Prostate gland (tissue), 2 donors: ENCODE measurements around the gene EIPR1. TPM values are rescaled to one million over a fixed set of nuclear protein-coding genes. Genes with fewer than 3 reads are reported as not detected.

Source experiments
- DNase-seq: peaks from one replicate; pipeline ENCODE4 v3.0.0-alpha.2; 2019; ENCODE audit warnings: low spot score
- H3K27ac ChIP-seq, 2 donors: fragments of 200-600 bp; sonication (generic); 2 replicates each; pipeline ENCODE4 v1.5.1; 2017 to 2019
- H3K27me3 ChIP-seq: fragments of 200-600 bp; sonication (generic); replicated peaks from 2 replicates; pipeline ENCODE4 v1.5.1; 2019; ENCODE audit not compliant: insufficient read depth
- H3K36me3 ChIP-seq, 2 donors: fragments of 200-600 bp; sonication (generic); 1 replicate in 1 of 2; 2 replicates in 1 of 2; pipeline versions ENCODE4 v1.5.1 to v1.8.1; 2017 to 2019
- H3K4me1 ChIP-seq: fragments of 200-600 bp; sonication (generic); replicated peaks from 2 replicates; pipeline ENCODE4 v1.5.1; 2019
- H3K4me3 ChIP-seq, 2 donors: fragments of 200-600 bp; sonication (generic); 2 replicates each; pipeline ENCODE4 v1.5.1; 2017 to 2019
- H3K9me3 ChIP-seq: fragments of 200-600 bp; sonication (generic); 2 replicates; pipeline ENCODE4 v1.5.1; 2017
- POLR2A ChIP-seq: fragments of 450-650 bp; IDR thresholded peaks from one replicate; pipeline ENCODE4 v1.6.1; 2016; ENCODE audit warnings: antibody characterized with exemption, mild to moderate bottlenecking
- POLR2AphosphoS5 ChIP-seq: sonication (generic); formaldehyde crosslinking; IDR thresholded peaks from one replicate; pipeline ENCODE4 v1.6.1; 2017; ENCODE audit warnings: antibody characterized with exemption
- WGBS: methylation state at CpG from one replicate; pipeline ENCODE4 v1.1.5; 2018; 5-methylcytosine and 5-hydroxymethylcytosine counted together
- intact Hi-C: fragments of 100-400 bp; cut with DNase I; formaldehyde crosslinking; loops from one replicate; pipeline ENCODE4 v1.14.2; 2022
- total RNA-seq, 2 donors: library from RNA; depleted of rRNA; stranded (reverse); fragments of >200 nt; gene quantifications; one replicate each; pipeline ENCODE4 v1.1.0, GENCODE V29; 2016
- TF ChIP-seq, protein P1 (sequence below), 4 experiments: fragments of 200-600 bp in 2 of 4; fragments of 450-650 bp in 2 of 4; sonication (generic) in 2 of 4; IDR thresholded peaks; 1 replicate in 3 of 4; 2 replicates in 1 of 4; pipeline ENCODE4 v1.5.1; 2016 to 2019; ENCODE audit warnings: antibody characterized with exemption in 4 of 4, mild to moderate bottlenecking in 2 of 4, moderate library complexity in 2 of 4

Gene EIPR1
- total RNA-seq, 2 donors from 2014 or later, result 30.0 to 52.3 TPM

- no peak for DNase-seq
- Histone ChIP-seq H3K4me1 (no peaks in the 10 kb centered on the region), H3K4me3 (no peak overlapping the region), H3K36me3 (no peaks in the 10 kb centered on the region), H3K27me3 (no peaks in the 10 kb centered on the region), H3K9me3 (no peaks in the 10 kb centered on the region), H3K27ac (no peak overlapping the region)
- intact Hi-C loops, result no loop called here
- 91% methylated on average over 10 of the region's 10 CpGs for whole genome bisulfite sequencing
- TF ChIP-seq, protein P1, sequence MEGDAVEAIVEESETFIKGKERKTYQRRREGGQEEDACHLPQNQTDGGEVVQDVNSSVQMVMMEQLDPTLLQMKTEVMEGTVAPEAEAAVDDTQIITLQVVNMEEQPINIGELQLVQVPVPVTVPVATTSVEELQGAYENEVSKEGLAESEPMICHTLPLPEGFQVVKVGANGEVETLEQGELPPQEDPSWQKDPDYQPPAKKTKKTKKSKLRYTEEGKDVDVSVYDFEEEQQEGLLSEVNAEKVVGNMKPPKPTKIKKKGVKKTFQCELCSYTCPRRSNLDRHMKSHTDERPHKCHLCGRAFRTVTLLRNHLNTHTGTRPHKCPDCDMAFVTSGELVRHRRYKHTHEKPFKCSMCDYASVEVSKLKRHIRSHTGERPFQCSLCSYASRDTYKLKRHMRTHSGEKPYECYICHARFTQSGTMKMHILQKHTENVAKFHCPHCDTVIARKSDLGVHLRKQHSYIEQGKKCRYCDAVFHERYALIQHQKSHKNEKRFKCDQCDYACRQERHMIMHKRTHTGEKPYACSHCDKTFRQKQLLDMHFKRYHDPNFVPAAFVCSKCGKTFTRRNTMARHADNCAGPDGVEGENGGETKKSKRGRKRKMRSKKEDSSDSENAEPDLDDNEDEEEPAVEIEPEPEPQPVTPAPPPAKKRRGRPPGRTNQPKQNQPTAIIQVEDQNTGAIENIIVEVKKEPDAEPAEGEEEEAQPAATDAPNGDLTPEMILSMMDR (IDR thresholded peaks at IDR 0.05), result no peak
- TF ChIP-seq POLR2AphosphoS5 (no peak), POLR2A (no peak)
Measured at GRCh38 chr2:3207091-3207491, 170.5 kb downstream of the EIPR1 start.

DNA sequence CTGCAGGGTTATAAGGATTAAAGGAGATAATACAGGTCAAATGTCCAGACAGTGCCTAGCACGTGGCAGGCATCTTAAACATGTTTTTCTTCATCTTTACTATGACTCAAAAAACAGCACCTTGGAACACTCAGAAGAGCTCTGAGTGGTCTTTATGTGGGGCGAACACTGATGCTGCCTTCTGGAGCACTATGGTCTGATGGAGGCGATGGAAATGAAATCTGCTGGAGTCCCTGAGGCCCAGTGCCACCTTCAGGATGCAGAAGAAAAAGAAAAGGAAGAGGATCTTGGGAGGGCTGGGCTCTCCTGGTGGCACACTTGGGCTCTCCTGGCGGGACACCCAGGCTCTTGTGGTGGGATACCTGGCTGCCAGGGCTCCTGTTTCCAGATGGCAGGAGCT lies 171.8 kb downstream of the EIPR1 start:
- no peaks in the 10 kb centered on the region for H3K27me3 ChIP-seq
- TF ChIP-seq, protein P1 (IDR thresholded peaks at IDR 0.05), result no peak
- TF ChIP-seq POLR2AphosphoS5 (no peak), POLR2A (no peak)
- no peaks in the 10 kb centered on the region for H3K36me3 ChIP-seq
- intact Hi-C loops, result no loop called here
- H3K9me3 ChIP-seq, result no peaks in the 10 kb centered on the region
- no peaks in the 10 kb centered on the region for H3K4me1 ChIP-seq
- H3K4me3 ChIP-seq, result no peak overlapping the region
- no peak for DNase-seq
- WGBS, result 97% methylated on average over 4 of the region's 4 CpGs
- no peak overlapping the region for H3K27ac ChIP-seq

DNA sequence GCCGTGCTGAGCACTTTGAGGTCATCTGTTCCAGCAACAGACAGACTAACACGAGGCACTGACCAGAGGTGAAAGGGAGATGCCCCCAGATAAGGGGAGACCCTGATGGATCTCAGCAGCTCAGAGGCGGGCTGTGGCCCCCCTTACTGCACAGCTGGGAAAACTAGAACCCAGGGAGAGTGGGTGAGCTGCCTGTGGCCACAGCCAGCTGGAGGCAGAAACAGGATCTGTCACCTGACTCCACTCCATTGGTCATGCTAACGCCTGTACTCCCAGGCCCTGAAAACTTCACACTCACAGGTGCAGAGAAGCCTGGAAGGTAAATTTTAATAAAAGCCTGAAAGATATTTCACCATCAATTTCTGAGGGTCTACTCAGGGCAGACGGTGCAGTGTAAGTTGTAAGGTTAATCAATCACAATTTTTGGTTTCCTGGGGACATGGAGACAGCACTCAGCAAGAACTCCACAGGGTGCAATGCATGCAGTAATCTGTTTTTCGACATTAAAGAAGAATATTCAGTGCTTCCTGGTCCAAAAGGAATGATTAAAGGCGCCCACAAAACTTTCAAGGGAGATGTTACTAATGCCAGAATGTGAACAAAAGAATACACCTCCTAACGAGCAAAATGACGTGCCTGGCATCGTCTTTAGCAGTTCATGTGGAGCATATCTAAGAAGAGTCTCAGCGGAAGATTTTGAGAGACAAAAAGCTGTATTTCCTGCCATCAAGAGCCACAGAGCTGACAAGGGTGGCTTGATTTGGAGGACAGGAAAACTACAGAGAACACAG lies 173.4 kb downstream of the EIPR1 start:
- no peak overlapping the region for H3K4me3 ChIP-seq
- intact Hi-C loops, result no loop called here
- H3K9me3 ChIP-seq, result no peaks in the 10 kb centered on the region
- no peak overlapping the region for H3K27ac ChIP-seq
- no peaks in the 10 kb centered on the region for H3K27me3 ChIP-seq
- WGBS, result 88% methylated on average over 11 of the region's 11 CpGs
- DNase-seq, result no peak
- H3K4me1 ChIP-seq, result no peaks in the 10 kb centered on the region
- TF ChIP-seq POLR2A (no peak), POLR2AphosphoS5 (no peak)
- TF ChIP-seq, protein P1 (IDR thresholded peaks at IDR 0.05), result no peak
- H3K36me3 ChIP-seq, result no peaks in the 10 kb centered on the region

GRCh38 chr2:3203497-3204019 lies 174.1 kb downstream of the EIPR1 start:
- WGBS, result 95% methylated on average over 16 of the region's 16 CpGs
- H3K4me1 ChIP-seq, result no peaks in the 10 kb centered on the region
- intact Hi-C loops, result no loop called here
- no peak overlapping the region for H3K27ac ChIP-seq
- H3K27me3 ChIP-seq, result no peaks in the 10 kb centered on the region
- TF ChIP-seq POLR2A (no peak), POLR2AphosphoS5 (no peak)
- TF ChIP-seq, protein P1 (IDR thresholded peaks at IDR 0.05), result no peak
- no peaks in the 10 kb centered on the region for H3K36me3 ChIP-seq
- no peaks in the 10 kb centered on the region for H3K9me3 ChIP-seq
- DNase-seq, result no peak
- H3K4me3 ChIP-seq, result no peak overlapping the region

DNA sequence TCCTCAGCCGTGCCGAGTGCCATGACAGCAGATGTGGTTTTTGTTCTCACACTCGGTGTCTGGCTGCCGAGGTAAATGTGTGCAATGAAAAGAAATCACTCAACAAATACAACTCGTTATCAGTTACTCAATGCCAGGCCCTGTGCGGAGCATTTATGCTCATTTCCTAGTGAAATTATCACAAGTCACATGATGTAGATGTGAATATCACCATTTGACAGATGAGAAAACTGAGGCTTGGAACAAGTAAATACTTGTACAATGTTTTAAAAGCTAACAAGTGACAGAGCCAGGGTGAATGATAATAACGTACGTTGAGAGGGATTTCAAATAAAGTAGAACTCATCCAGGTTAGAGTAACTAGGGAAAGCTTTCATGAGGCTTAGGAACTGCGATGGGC lies 174.7 kb downstream of the EIPR1 start:
- TF ChIP-seq, protein P1 (IDR thresholded peaks at IDR 0.05), result no peak
- no peak for TF ChIP-seq POLR2AphosphoS5
- no peak for TF ChIP-seq POLR2A
- Histone ChIP-seq H3K27me3 (no peaks in the 10 kb centered on the region), H3K9me3 (no peaks in the 10 kb centered on the region), H3K36me3 (no peaks in the 10 kb centered on the region), H3K27ac (no peak overlapping the region), H3K4me1 (no peaks in the 10 kb centered on the region), H3K4me3 (no peak overlapping the region)
- intact Hi-C loops, result no loop called here
- DNase-seq, result no peak
- whole genome bisulfite sequencing, result 95% methylated on average over 9 of the region's 9 CpGs
